HG03280 (cell line): ENCODE measurements around the gene MAPRE3.

Source experiments
- ATAC-seq: cut with Tn5 transposase; IDR thresholded peaks from one replicate; pipeline ENCODE4 v1.9.1; 2021; ENCODE audit warnings: mild to moderate bottlenecking, moderate library complexity; ENCODE audit not compliant: unreplicated experiment

The MAPRE3 gene

DNA sequence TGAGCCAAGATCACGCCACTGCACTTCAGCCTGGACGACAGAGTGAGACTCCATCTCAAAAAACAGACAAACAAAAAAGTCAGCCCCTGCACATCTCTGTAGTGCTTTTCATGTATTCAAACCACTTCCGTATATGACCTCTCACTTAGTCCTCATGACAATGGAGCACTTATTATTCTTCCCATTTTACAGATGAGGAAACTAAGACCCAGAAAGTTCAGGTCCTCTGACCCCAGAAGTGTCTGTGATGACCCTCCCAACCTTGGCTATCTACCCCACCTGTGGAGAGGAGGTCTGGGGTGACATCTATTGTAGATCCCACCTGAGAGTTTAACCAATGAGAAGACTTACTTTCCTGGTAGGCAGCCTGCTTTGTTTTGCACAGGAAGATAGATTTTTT is 21.6 kb upstream of the MAPRE3 start:
- ATAC-seq, result no peak

DNA sequence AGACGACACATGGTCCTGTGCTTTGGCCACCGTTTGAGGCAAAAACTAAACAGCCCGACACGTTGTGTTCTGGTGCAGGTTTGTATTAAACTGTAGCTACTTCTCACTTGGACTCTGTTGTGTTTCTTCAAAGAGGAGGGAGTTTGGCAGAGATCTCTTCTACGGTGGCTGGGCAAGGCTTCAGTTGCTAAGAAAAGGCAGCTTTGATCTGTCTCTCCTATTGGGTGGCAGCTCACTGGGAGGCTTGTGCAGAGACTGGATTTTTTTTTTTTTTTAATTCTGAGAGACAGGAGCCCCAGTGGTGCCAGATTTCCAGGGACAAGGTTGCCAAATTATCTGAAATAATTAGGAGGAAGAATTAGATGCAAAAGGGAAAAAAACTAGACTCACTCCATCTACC is 20.2 kb upstream of the MAPRE3 start:
- no peak for ATAC-seq

DNA sequence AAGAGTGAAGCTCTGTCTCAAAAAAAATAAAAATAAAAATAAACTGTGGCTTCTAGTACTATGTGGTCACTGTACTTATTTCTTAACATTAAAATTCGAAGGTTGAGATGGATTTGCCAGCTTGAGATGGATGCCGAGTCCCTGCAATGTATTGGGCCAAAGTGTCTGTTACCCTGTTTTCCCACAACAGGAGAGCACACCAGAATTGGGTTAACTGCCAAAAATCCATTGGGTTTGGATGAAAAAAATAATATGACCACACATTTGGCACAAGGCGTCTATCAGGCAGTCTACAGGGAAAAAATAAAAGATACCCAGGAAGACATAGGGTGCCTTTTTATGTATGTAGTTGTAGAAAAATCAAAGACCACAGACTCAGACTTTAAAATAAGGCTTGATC is 19.2 kb upstream of the MAPRE3 start:
- ATAC-seq, result no peak

DNA sequence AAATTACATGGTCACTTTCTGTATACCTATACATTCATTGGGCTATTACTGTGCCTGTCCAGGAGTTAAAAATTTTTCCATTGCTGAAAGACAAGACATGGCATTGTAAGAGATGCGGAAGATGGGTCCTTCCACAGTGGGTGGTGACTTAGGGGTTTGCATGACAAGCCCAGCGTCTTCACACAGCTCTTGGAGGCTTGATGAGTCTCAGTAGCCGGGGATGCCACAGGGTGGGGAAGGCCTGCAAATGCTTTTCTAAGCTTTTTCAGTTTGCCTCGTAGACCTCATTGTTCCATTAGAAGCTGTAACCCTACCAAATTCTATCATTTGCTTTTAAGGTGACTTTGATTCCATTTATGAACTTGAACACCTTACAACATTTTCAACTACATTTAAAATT is 18.1 kb upstream of the MAPRE3 start:
- no peak for ATAC-seq

DNA sequence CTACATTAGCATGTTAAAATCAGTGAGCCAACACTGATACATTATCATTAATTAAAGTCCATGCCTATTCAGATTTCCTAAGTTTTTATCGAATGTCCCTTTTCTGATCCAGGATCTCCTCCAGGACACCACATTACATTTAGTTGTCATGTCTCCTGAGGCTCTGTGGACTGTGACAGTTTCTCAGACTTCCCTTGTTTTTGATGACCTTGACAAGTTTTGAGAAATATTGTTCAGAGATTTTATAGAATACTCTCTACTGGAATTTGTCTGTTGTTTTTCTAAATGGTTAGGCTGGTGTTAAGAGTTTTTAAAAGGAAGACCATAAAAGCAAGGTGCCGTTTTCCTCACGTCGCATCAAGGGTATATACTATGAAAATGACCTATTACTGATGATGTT is 16.3 kb upstream of the MAPRE3 start:
- ATAC-seq, result no peak

DNA sequence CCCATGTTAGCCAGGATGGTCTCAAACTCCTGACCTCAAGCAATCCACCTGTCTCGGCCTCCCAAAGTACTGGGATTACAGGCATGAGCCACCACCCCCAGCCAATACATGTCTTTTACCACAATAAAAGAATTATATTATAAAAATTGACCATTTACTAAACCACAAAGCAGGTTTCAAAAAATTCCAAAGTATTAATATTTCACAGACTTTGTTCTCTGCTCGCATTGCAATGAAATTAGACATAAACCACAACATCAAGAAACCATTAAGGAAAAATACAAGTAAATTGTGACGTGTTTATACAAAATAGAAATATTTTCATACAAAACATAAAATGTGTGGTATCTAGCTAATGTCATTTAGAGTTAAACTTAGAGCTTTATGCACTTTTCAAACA is 13.4 kb upstream of the MAPRE3 start:
- no peak for ATAC-seq

DNA sequence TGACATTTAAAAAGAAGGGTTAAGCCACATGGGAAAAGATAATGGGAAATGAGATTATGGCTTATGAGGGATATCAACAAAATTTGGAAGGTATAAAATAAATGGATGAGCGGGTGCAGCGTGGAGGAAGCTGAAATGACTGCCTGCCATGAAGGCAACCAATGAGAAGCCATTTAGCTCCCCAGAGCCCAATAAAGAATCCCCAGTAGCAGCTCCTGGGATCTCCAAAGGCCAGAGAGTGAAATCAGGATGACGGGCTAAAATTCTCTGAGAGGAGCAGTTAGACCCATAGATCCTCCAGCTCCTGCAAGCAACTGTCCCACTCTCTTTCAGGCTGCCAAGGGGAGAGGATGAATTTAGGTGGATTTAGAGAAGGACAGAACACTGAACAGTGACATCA is 12.9 kb upstream of the MAPRE3 start:
- ATAC-seq, result no peak

DNA sequence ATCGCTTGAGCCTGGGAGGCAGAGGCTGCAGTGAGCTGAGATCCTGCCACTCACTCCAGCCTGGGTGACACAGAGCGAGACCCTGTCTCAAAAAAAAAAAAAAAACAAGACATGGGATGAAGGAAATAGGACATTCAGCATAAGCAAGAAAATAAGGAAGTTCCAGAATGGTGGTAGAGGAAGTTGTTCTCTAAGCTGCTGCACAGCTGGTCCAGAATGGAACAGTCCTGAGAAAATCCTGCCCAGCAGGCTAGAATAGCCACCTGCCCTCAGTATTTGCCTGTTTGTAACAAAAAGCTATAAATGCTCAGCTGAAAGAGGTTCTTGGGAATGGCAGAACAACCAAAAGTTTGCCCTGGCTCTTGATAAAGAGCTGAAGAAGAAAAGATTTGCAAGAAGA is 11.1 kb upstream of the MAPRE3 start:
- no peak for ATAC-seq

DNA sequence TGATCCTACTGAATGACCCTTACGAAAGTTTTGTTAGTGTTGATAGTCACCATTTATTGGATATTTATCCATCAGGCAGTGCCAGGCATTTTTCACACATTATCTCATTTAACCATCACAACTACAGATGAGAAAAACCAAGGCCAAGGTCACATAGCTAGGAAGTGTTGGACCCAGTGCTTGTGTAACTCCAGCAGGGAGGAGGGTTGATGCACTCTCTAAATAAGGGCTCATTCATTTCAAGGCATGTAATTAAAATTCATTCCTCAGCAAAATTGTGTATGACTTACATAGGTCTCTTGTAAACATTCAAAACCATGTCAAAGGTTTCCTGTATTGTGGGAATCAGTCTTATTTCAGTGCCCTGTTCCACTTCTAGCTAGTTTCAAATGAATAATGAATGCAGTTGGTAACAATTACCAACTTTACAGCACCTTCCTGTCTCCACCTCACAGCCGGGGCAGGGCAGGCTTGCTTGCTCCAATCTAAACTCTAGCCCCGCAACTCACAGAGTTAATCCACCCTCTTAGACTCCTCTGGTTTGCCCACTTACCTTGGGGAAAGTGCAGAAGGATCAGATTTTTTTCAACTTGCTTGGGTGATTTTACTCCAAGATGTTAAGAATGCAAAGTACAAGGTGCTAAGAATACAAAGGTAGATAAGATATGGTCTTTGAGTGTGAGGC is 5.8 kb upstream of the MAPRE3 start:
- ATAC-seq, result no peak

DNA sequence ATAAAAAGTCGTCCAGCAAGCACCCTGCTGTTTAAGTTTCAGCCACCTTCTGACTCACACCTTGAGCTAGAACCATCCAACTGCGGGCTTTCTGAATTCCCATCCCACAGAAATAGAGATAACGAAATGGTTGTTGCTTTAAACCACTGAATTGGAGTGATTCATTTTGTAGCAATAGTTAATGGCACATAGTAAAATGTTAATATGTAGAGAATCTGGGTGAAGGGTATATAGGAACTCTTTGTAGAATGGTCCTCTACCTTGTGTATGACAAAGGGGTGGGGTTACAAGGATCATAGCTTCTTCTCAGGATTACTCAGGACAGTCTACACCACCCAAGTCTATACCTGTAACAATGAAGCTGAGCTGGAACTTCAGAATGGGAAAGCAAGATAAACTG is 2.4 kb upstream of the MAPRE3 start:
- no peak for ATAC-seq

DNA sequence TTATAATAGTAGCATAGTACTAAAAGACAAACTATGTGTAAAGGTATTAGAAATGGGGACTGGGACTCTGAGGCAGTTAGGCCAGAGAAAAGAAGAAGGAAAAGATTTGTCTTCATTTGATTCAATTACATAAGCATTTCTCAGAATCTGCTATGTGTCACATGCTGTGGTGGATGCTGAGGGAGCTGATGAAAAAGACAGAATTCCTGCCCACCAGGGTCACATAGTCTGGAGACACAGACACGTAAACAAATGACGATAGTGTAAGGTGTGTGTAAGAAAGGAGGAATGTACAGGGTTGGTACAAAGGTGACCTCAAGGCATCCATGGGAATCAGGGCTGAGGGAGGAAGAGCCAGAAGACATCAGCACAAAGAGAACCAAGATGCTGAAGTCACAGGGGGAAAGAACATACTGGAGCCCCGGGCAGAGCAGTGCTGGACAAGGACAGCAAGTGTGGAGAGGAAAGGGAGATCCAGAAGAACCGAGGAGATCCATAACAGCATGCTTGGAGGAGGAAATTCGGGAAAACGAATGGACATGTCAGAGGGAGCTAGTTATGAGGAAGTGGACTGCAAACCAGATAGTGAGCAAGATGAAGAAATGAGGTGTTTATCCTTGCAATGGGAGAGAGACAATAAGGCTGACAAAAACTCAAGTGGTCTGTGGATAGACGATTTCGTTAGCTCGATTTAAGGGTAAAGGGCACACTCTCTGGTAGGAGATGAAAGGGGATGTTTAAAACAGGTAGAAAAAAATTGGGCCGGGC is 1.2 kb upstream of the MAPRE3 start:
- no peak for ATAC-seq

DNA sequence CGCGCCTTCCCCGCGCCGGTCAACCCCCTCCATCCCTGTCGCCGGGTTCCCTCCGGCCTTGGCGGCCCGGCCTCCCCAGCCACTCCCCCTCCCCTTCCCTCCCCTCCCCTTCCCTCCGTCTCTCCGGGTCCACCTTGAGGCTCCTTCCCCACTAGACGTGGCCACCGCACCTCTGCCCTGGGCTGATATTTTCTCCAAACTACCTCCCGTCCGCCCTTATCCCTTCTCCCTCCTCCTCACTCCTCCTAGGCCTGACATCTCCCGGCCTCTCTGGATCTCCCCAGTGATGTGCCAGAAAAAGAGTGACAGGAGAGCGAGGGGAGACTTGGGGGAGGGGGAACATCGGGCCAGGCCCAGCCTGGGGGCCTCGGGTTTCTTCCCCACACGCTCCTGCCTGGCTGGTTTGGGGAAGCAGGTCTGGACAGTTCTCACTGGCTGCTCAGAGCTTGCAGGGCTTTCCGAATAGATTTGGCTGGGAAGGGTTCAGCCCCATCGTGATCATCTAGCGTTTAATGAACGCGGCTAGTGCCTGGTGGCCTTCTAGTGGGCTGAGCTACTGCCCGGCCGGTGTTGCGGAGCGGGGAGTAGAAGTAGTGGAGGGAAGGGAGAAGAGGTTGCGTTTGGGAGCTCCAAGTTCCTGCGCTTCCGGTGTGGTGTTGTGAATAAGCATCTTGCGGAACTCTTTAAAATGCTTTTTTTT is 641 bp downstream of the MAPRE3 start:
- no peak for ATAC-seq

DNA sequence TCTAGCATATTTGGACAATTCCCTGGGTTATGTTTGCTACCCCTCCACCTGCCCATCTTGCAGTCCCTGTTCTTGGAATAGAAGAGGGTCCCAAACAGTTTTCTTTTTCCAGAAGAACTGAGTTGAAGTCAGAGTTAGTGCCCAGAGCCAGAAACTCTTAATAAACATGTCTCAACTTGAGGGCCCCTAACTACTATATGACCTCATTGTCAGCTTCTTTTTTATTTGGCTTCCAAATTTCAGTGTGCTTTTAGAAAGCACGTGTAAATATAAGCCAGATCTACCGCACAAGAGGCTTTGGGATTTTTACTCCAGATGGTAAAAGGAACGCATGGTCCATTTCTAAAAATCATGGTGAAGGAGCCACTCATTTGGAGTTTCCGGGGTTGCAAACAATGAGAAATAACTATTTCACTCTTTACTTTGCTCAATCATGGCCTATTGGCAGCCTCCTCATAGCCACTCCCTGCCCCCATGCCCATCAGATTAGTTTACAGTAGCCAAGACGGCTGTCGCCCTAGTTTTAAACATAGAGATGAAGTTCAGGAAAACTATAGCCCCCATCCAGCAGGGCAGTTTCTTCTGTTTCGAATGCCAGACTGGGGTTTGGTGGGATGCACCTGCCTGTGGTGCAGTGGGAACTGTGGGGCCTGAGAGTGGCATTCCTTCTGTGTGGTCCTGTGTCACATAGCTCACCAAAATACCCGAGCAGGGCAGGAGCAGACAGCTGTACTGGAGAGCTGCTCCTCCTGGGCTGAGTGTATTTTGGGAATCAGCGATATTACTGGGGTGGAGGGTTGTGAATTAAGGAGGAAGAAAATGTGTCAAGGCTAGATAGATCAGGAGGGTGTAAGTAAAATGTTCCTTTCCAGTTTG is 1.7 kb downstream of the MAPRE3 start:
- ATAC-seq, result no peak

DNA sequence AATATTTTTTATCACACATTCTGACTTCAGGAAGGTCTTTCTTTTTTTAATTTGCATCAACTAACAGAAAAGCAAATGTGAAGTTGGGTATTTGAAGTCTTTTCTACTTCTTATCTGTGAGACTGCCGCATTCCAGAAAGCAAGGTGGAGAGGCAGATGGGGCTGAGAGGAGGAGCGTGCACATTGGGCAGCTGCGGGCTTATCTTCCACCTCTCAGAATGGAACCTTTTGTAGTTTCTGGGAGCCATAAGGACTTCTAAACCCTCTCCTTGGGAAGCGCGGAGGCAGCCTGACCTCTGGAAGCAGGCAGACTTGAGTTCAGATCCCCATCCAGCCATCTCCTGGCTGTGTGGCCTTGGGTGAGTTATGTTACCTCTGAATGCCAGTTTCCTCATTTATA is 3.9 kb downstream of the MAPRE3 start:
- ATAC-seq, result no peak

DNA sequence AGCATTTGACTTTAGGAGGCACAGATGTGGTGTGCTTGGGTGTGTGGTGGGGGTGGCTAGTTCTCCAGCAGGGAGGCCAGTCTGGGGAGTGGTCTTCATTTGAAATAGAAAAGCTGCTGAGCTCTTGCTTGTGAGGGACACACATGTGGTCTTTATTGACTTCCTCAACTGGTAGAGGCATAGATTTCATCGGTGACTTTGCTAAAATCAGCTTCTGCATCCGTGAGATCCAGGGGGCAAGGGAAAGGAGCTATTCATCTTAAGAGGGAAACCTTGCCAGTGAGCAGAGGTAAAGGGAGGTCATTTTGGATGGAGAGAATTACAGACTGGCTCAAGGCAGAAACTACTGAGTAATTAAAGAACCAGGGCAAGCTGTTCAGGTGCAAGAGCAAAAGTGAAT is 4.7 kb downstream of the MAPRE3 start:
- ATAC-seq, result no peak

DNA sequence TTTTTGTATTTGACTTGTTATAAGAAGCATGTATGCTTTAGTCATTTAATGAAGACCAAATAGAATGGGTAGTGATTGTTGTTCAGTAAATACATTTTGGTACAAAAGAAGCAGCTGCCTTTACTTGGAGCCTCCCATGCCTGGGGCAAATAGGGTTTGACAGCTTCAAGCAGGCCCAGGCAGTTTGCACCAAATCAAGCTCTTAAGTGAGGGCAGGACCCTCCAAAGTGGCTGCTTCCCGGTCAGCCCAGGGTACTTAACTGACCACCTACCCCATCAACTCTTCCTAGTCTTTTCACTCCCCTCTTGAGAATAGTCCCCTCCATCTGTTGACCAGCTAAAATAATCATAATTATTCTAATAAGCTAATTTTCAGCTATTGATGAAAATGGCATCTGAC is 5.2 kb downstream of the MAPRE3 start:
- no peak for ATAC-seq

DNA sequence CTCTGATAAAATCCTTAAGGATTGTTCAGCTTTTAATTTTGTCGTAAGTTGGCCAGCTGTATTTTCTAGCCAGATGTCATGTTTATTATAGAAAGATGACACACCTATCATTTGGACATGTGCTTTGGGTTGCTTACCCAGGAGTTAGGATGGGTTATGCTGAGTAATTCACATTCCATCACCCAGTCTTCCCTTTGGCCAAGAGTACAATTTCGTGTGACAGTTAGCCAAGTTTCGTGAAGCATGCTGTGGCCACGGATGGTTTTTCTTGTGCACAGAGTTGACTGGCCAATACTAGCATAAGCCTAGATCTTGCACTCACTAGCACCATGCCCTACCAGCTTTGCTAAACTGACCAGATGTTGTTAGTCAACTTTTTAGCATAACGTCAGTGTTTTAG is 5.8 kb downstream of the MAPRE3 start:
- ATAC-seq, result no peak

DNA sequence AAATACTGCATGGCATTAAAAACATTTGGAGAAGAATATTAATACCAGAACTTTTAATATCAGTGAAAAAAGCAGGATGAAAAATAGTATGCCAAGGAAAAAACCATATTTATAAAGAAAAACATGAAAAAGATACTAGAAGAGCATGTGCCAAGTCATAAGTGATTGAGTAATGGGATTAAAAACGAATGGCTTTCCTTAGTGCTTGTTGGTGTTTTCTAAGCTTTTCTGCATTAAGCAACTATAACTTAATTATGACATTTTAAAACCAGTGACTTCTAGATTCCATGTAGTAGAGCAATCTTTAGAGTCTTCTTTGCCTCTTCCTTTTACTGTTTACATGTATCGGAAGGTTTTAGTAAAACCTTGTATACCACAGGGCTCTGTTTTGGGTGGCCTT is 6.6 kb downstream of the MAPRE3 start:
- ATAC-seq, result no peak

DNA sequence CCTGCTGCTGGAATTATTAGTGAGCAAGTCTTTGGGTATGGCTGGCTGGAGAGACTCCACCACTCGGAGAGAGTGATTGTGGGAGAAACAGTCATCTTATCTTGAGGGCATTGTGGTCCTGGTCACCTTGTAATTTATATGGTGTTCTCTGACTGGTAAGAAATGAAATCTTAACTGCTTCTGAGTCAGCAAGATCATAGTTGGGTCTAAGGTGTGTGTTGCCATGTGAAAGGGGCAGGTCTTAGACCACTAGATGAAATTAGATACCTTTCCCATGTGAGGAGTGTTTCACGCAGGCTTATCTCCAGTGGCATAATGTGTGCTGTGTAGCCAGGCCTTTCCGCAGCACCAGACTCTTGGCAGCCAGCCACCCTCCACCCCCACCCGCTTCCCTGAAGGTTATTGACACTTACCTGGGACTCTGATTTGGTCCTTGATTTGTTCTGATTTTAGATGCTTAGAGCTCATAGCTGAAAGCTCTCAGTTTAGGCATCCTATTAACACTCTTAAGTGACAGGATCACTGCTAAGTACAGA is 7.7 kb downstream of the MAPRE3 start:
- no peak for ATAC-seq

DNA sequence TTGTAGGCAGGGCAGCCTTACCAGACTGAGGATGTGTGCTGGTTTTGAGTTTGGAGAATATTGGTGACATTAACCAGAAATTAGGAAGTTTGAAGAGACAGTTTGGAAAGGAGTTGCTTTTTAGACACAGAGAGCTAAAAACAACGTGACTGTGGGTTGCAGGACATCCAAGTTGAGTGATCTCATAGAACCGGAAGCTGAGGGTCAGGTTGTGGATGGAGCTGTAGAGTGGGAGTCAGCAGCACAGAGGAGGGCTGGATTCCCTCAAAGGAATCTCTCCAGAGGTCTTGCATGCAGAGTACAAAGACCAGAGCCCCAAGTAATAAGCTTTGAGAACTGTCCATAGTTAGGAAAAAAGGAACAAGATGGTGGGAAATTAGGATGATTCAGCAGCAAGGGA is 9.3 kb downstream of the MAPRE3 start:
- ATAC-seq, result no peak

DNA sequence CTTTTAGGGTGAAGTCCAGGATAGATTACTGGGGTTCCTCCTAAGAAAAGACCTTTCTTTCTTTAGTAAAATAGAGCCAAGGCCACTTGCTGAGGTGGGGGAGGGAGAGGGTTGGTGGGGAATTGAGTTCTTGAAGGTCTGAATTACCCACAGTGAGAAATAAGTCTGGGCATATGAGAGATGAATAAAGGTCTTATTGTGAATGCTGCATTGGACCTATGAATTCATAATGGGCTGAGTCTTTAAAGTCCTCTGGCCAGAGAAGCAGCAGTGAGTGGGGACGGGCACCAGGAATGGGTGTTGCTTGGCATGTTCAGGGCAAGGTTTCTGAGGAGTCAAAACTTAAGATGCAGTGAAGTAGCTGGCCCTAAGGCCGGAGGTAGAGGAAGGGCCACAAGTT is 10.5 kb downstream of the MAPRE3 start:
- no peak for ATAC-seq
